Naive B cell (primary cell): ENCODE results near the gene PCDHGA2. TPM values are rescaled to one million over a fixed set of nuclear protein-coding genes. Genes with fewer than 3 reads are reported as not detected.
"Not testable (repeated sequence)": the region's sequence is repeated elsewhere in the genome, so short reads cannot be mapped to it uniquely, and the experiment has no call there.

Experiments used
- ATAC-seq, 2 donors: fragments of 150-1000 bp; cut with Tn5 transposase; 2 replicates each; pipeline ENCODE4 v1.10.0; 2021; ENCODE audit warnings: low read depth in 2 of 2, mild to moderate bottlenecking in 2 of 2, moderate library complexity in 2 of 2
- DNase-seq: peaks from one replicate; pipeline ENCODE4 v3.0.0; 2022
- H3K27ac Mint-ChIP-seq, 6 donors: one replicate each; pipeline ENCODE4 v1.8.0; 2020 to 2022; ENCODE audit warnings: mild to moderate bottlenecking in 6 of 6, mixed read lengths in 6 of 6, moderate library complexity in 5 of 6, inconsistent platforms in 2 of 6
- H3K27me3 Mint-ChIP-seq, 3 donors: one replicate each; pipeline ENCODE4 v1.8.0; 2021 to 2022; ENCODE audit warnings: mixed read lengths in 3 of 3, mild to moderate bottlenecking in 1 of 3
- H3K36me3 Mint-ChIP-seq, 2 donors: one replicate each; pipeline ENCODE4 v1.8.0; 2020 to 2022; ENCODE audit warnings: mixed read lengths in 2 of 2, inconsistent platforms in 1 of 2, mild to moderate bottlenecking in 1 of 2
- H3K4me1 Mint-ChIP-seq, 3 donors: one replicate each; pipeline ENCODE4 v1.8.0; 2020 to 2022; ENCODE audit warnings: mixed read lengths in 3 of 3, inconsistent platforms in 1 of 3, mild to moderate bottlenecking in 1 of 3, moderate library complexity in 1 of 3
- H3K4me3 Mint-ChIP-seq, 8 donors: one replicate each; pipeline ENCODE4 v1.8.0; 2020 to 2022; ENCODE audit warnings: mild to moderate bottlenecking in 8 of 8, mixed read lengths in 8 of 8, moderate library complexity in 8 of 8, inconsistent platforms in 2 of 8
- H3K9me3 Mint-ChIP-seq, 7 donors: one replicate each; pipeline ENCODE4 v1.8.0; 2020 to 2022; ENCODE audit warnings: mixed read lengths in 7 of 7, mild to moderate bottlenecking in 5 of 7, inconsistent platforms in 2 of 7, moderate library complexity in 1 of 7
- polyA plus RNA-seq, 6 donors: library from polyadenylated mRNA; unstranded; fragments of 300-500 nt; fragmentation: Illumina TruSeq; gene quantifications; one replicate each; pipeline ENCODE4 v1.2.3, GENCODE V29; 2021; ENCODE audit warnings: low read depth in 6 of 6

PCDHGA2 gene
- polyA plus RNA-seq, 6 donors from 2014 or later = not detected

- peak within 1 kb of the TSS in 1 of 6 donors; percentile 30 for H3K27ac Mint-ChIP-seq
- H3K4me1 Mint-ChIP-seq = peaks cover 4 to 6% (median 6%) of the 10 kb centered on the region in 3 donors
- H3K36me3 Mint-ChIP-seq = peaks cover 8 to 30% of the 10 kb centered on the region in 2 donors
- H3K4me3 Mint-ChIP-seq = peak within 1 kb of the TSS in 5 of 8 donors; percentile 5 to 57 (median 29)
- DNase-seq (no peak), ATAC-seq (no peak)
- H3K27me3 Mint-ChIP-seq = peaks cover 44 to 66% (median 44%) of the 10 kb centered on the region in 3 donors
- H3K9me3 Mint-ChIP-seq = peaks cover 8 to 67% (median 45%) of the 10 kb centered on the region in 7 donors
Measured at GRCh38 chr5:141373673-141374317, 35.2 kb downstream of the PCDHGA2 start, which contains the start of gene PCDHGA6. Gene PCDHGA6 (plus strand): TSS chr5:141373891. CDS start chr5:141374084, 193 bp downstream.

- peak overlapping the region in 1 of 6 donors; percentile 30 for H3K27ac Mint-ChIP-seq
- peaks cover 39 to 69% (median 41%) of the 10 kb centered on the region in 3 donors for H3K27me3 Mint-ChIP-seq
- H3K9me3 Mint-ChIP-seq = peaks cover 8 to 64% (median 45%) of the 10 kb centered on the region in 7 donors
- peaks cover 8 to 30% of the 10 kb centered on the region in 2 donors for H3K36me3 Mint-ChIP-seq
- peaks cover 4 to 6% (median 6%) of the 10 kb centered on the region in 3 donors for H3K4me1 Mint-ChIP-seq
- H3K4me3 Mint-ChIP-seq = no peak overlapping the region
- DNase-seq (no peak), ATAC-seq (no peak)
Measured at GRCh38 chr5:141374627-141375026, 36.1 kb downstream of the PCDHGA2 start.

GRCh38 chr5:141375444-141376155, 37.0 kb downstream of the PCDHGA2 start:
- H3K4me1 Mint-ChIP-seq, DNase-seq, ATAC-seq, H3K4me3 Mint-ChIP-seq: not testable (repeated sequence)
- H3K9me3 Mint-ChIP-seq = peaks cover 8 to 67% (median 40%) of the 10 kb centered on the region in 7 donors
- peaks cover 8 to 22% of the 10 kb centered on the region in 2 donors for H3K36me3 Mint-ChIP-seq
- H3K27ac Mint-ChIP-seq = peak overlapping the region in 2 of 6 donors; percentile 24 to 65
- H3K27me3 Mint-ChIP-seq = peaks cover 29 to 68% (median 38%) of the 10 kb centered on the region in 3 donors

GRCh38 chr5:141382469-141383294, 44.1 kb downstream of the PCDHGA2 start, which contains the start of gene PCDHGA7:
Gene PCDHGA7 (plus strand): TSS chr5:141382742. CDS start chr5:141382900, 158 bp downstream.
- H3K36me3 Mint-ChIP-seq = peaks cover 6 to 9% of the 10 kb centered on the region in 2 donors
- peak within 1 kb of the TSS; percentile 18 to 87 (median 64) for H3K4me3 Mint-ChIP-seq
- DNase-seq (no peak), ATAC-seq (peak in 1 of 2 donors; percentile 28)
- H3K4me1 Mint-ChIP-seq = peaks cover 0 to 6% (median 2%) of the 10 kb centered on the region in 3 donors
- H3K27me3 Mint-ChIP-seq = peaks cover 52 to 67% (median 57%) of the 10 kb centered on the region in 3 donors
- peak within 1 kb of the TSS in 3 of 6 donors; percentile 37 to 86 (median 63) for H3K27ac Mint-ChIP-seq
- peaks cover 0 to 68% (median 35%) of the 10 kb centered on the region in 7 donors for H3K9me3 Mint-ChIP-seq

- Mint-ChIP-seq H3K27me3 (peaks cover 55 to 69% (median 59%) of the 10 kb centered on the region in 3 donors), H3K36me3 (peaks cover 7 to 11% of the 10 kb centered on the region in 2 donors), H3K4me1 (peaks cover 0 to 6% (median 2%) of the 10 kb centered on the region in 3 donors), H3K9me3 (peaks cover 0 to 66% (median 37%) of the 10 kb centered on the region in 7 donors), H3K4me3 (peak overlapping the region in 5 of 8 donors; percentile 18 to 65 (median 42)), H3K27ac (peak overlapping the region in 1 of 6 donors; percentile 63)
- ATAC-seq = no peak
- no peak for DNase-seq
Measured at GRCh38 chr5:141383345-141383744, 44.8 kb downstream of the PCDHGA2 start.

- H3K27ac Mint-ChIP-seq = peak overlapping the region in 1 of 6 donors; percentile 44
- H3K4me1 Mint-ChIP-seq = peaks cover 0 to 6% (median 2%) of the 10 kb centered on the region in 3 donors
Measured at GRCh38 chr5:141384471-141385267, 46.1 kb downstream of the PCDHGA2 start.

GRCh38 chr5:141387557-141388311, 49.2 kb downstream of the PCDHGA2 start, which contains the start of gene PCDHGB4:
Gene PCDHGB4 (plus strand): TSS chr5:141387698. CDS start chr5:141387885, 187 bp downstream.
- ATAC-seq, H3K27ac Mint-ChIP-seq, DNase-seq, H3K4me1 Mint-ChIP-seq: not testable (repeated sequence)
- peaks cover 20 to 27% of the 10 kb centered on the region in 2 donors for H3K36me3 Mint-ChIP-seq
- H3K4me3 Mint-ChIP-seq = peak within 1 kb of the TSS in 7 of 8 donors; percentile 29 to 77 (median 51)
- peaks cover 4 to 82% (median 43%) of the 10 kb centered on the region in 7 donors for H3K9me3 Mint-ChIP-seq
- H3K27me3 Mint-ChIP-seq = peaks cover 65 to 79% (median 79%) of the 10 kb centered on the region in 3 donors

More at GRCh38 chr5:141384471-141385267, 46.1 kb downstream of the PCDHGA2 start:
- Mint-ChIP-seq H3K9me3 (peaks cover under 1 to 79% (median 42%) of the 10 kb centered on the region in 7 donors), H3K36me3 (peaks cover 15 to 20% of the 10 kb centered on the region in 2 donors), H3K27me3 (peaks cover 57 to 73% (median 72%) of the 10 kb centered on the region in 3 donors), H3K4me3 (no peak overlapping the region)
- DNase-seq = no peak
- no peak for ATAC-seq

GRCh38 chr5:141388661-141389060, 50.1 kb downstream of the PCDHGA2 start:
- peaks cover 4 to 82% (median 43%) of the 10 kb centered on the region in 7 donors for H3K9me3 Mint-ChIP-seq
- peaks cover 0 to 4% (median 0%) of the 10 kb centered on the region in 3 donors for H3K4me1 Mint-ChIP-seq
- peak overlapping the region in 2 of 8 donors; percentile 16 to 74 for H3K4me3 Mint-ChIP-seq

GRCh38 chr5:141389153-141390042, 50.8 kb downstream of the PCDHGA2 start:
- H3K9me3 Mint-ChIP-seq = peaks cover 4 to 82% (median 43%) of the 10 kb centered on the region in 7 donors
- peaks cover 0 to 4% (median 0%) of the 10 kb centered on the region in 3 donors for H3K4me1 Mint-ChIP-seq
- no peak for DNase-seq
- H3K27ac Mint-ChIP-seq = peak overlapping the region in 2 of 6 donors; percentile 53 to 75
- peaks cover 66 to 79% (median 74%) of the 10 kb centered on the region in 3 donors for H3K27me3 Mint-ChIP-seq
- H3K4me3 Mint-ChIP-seq = peak overlapping the region in 2 of 8 donors; percentile 2 to 42
- no peak for ATAC-seq
- peaks cover 30% of the 10 kb centered on the region in 2 donors for H3K36me3 Mint-ChIP-seq

More at GRCh38 chr5:141388661-141389060, 50.1 kb downstream of the PCDHGA2 start:
- H3K27ac Mint-ChIP-seq = peak overlapping the region in 1 of 6 donors; percentile 53
- H3K27me3 Mint-ChIP-seq = peaks cover 67 to 79% (median 74%) of the 10 kb centered on the region in 3 donors
- peaks cover 23 to 26% of the 10 kb centered on the region in 2 donors for H3K36me3 Mint-ChIP-seq
- DNase-seq = no peak
- ATAC-seq = no peak

GRCh38 chr5:141392429-141393198, 54.1 kb downstream of the PCDHGA2 start, which contains the start of gene PCDHGA8:
Gene PCDHGA8 (plus strand): TSS chr5:141392633. CDS start chr5:141392814, 181 bp downstream.
- Mint-ChIP-seq H3K9me3 (peaks cover 4 to 70% (median 38%) of the 10 kb centered on the region in 7 donors), H3K36me3 (peaks cover 24 to 31% of the 10 kb centered on the region in 2 donors), H3K27ac (peak within 1 kb of the TSS in 4 of 6 donors; percentile 47 to 81 (median 74)), H3K27me3 (peaks cover 56 to 77% (median 60%) of the 10 kb centered on the region in 3 donors), H3K4me1 (peaks cover 0 to 4% (median 0%) of the 10 kb centered on the region in 3 donors), H3K4me3 (peak within 1 kb of the TSS in 3 of 8 donors; percentile 12 to 41 (median 21))
- ATAC-seq (no peak), DNase-seq (no peak)
